Hematopoietic multipotent progenitor cell treated with erythropoietin and hydrocortisone succinate and interleukin-3 and kit ligand, for 8 days (in vitro differentiated cells): ENCODE measurements around the gene RIMBP2.

Source experiments
- DNase-seq: peaks from one replicate; pipeline ENCODE4 v3.0.0-alpha.2; 2015

Gene RIMBP2

GRCh38 chr12:130456375-130457199 is 259.5 kb downstream of the RIMBP2 start:
- DNase-seq = peak; percentile 6

GRCh38 chr12:130455161-130455560 is 260.9 kb downstream of the RIMBP2 start:
- no peak for DNase-seq

- no peak for DNase-seq
Measured at GRCh38 chr12:130454296-130454695, 261.8 kb downstream of the RIMBP2 start.

- DNase-seq = no peak
Measured at GRCh38 chr12:130452546-130452945, 263.6 kb downstream of the RIMBP2 start.

GRCh38 chr12:130451001-130451930 is 264.8 kb downstream of the RIMBP2 start:
- DNase-seq = no peak

- no peak for DNase-seq
Measured at GRCh38 chr12:130449291-130449690, 266.8 kb downstream of the RIMBP2 start.

GRCh38 chr12:130448044-130448821 is 267.9 kb downstream of the RIMBP2 start:
- no peak for DNase-seq

- DNase-seq = no peak
Measured at GRCh38 chr12:130447655-130447965, 268.5 kb downstream of the RIMBP2 start.

GRCh38 chr12:130446846-130447654 is 269.0 kb downstream of the RIMBP2 start:
- DNase-seq = no peak

GRCh38 chr12:130444986-130445385 is 271.1 kb downstream of the RIMBP2 start:
- DNase-seq = no peak

GRCh38 chr12:130444061-130444460 is 272.0 kb downstream of the RIMBP2 start:
- DNase-seq = no peak

GRCh38 chr12:130441771-130442760 is 274.0 kb downstream of the RIMBP2 start:
- no peak for DNase-seq

GRCh38 chr12:130440411-130441080 is 275.6 kb downstream of the RIMBP2 start:
- DNase-seq = no peak

GRCh38 chr12:130439250-130439649 is 276.8 kb downstream of the RIMBP2 start:
- no peak for DNase-seq

GRCh38 chr12:130438711-130439110 is 277.4 kb downstream of the RIMBP2 start:
- DNase-seq = no peak

GRCh38 chr12:130438243-130438620 is 277.9 kb downstream of the RIMBP2 start:
- DNase-seq = no peak

- no peak for DNase-seq
Measured at GRCh38 chr12:130437555-130438242, 278.4 kb downstream of the RIMBP2 start.

- no peak for DNase-seq
Measured at GRCh38 chr12:130436741-130437501, 279.2 kb downstream of the RIMBP2 start.

- no peak for DNase-seq
Measured at GRCh38 chr12:130435826-130436225, 280.3 kb downstream of the RIMBP2 start.
